Spleen (tissue), 11 donors: ENCODE measurements around the gene UNC5A. TPM values are rescaled to one million over a fixed set of nuclear protein-coding genes. Genes with fewer than 3 reads are reported as not detected.

Experiments
- DNase-seq: peaks from one replicate; pipeline ENCODE4 v3.0.0-alpha.2; 2020
- H3K27ac ChIP-seq, 8 donors: fragments of 200-600 bp; sonication (generic) in 7 of 8; 1 replicate in 4 of 8; 2 replicates in 4 of 8; pipeline versions ENCODE4 v1.5.0 to v1.8.0; 2016 to 2021; ENCODE audit warnings: inconsistent platforms in 4 of 8, mild to moderate bottlenecking in 4 of 8, moderate library complexity in 1 of 8
- H3K27me3 ChIP-seq, 7 donors: fragments of 200-600 bp; sonication (generic) in 6 of 7; replicated peaks in 1 of 7; 1 replicate in 4 of 7; 2 replicates in 3 of 7; pipeline versions ENCODE4 v1.5.0 to v1.8.0; 2016 to 2021; ENCODE audit warnings: inconsistent platforms in 3 of 7, mild to moderate bottlenecking in 1 of 7
- H3K36me3 ChIP-seq, 6 donors: fragments of 200-600 bp; sonication (generic) in 5 of 6; 1 replicate in 4 of 6; 2 replicates in 2 of 6; pipeline versions ENCODE4 v1.5.0 to v1.8.0; 2016 to 2021; ENCODE audit warnings: inconsistent platforms in 2 of 6
- H3K4me1 ChIP-seq, 6 donors: fragments of 200-600 bp; sonication (generic) in 5 of 6; 1 replicate in 3 of 6; 2 replicates in 3 of 6; pipeline versions ENCODE4 v1.5.0 to v1.8.0; 2016 to 2021; ENCODE audit warnings: inconsistent platforms in 3 of 6
- H3K4me3 ChIP-seq, 8 donors: fragments of 200-600 bp; sonication (generic) in 7 of 8; 1 replicate in 4 of 8; 2 replicates in 4 of 8; pipeline versions ENCODE4 v1.5.0 to v1.8.0; 2016 to 2021; ENCODE audit warnings: inconsistent platforms in 4 of 8, mild to moderate bottlenecking in 4 of 8, moderate library complexity in 2 of 8
- H3K9me3 ChIP-seq, 8 donors: fragments of 200-600 bp; sonication (generic) in 7 of 8; 1 replicate in 4 of 8; 2 replicates in 4 of 8; pipeline versions ENCODE4 v1.5.0 to v1.8.0; 2016 to 2021; ENCODE audit warnings: inconsistent platforms in 4 of 8
- POLR2A ChIP-seq, 3 donors: fragments of 450-650 bp; IDR thresholded peaks; one replicate each; pipeline ENCODE4 v1.5.1; 2017; ENCODE audit warnings: antibody characterized with exemption in 3 of 3, mild to moderate bottlenecking in 1 of 3
- POLR2AphosphoS5 ChIP-seq, 3 donors: sonication (generic); formaldehyde crosslinking; IDR thresholded peaks; one replicate each; pipeline ENCODE4 v1.5.1; 2017; ENCODE audit warnings: antibody characterized with exemption in 3 of 3
- WGBS, 5 donors: extraction: QIAGEN DNeasy Blood & Tissue Kit in 3 of 5; methylation state at CpG; one replicate each; pipeline versions ENCODE4 v1.1.5 to v1.1.7; 2013 to 2018; 5-methylcytosine and 5-hydroxymethylcytosine counted together
- intact Hi-C: fragments of 100-400 bp; cut with DNase I; formaldehyde crosslinking; loops from one replicate; pipeline ENCODE4 v1.15.0; 2023; ENCODE audit warnings: low total_unique reads
- polyA plus RNA-seq, 3 donors: library from polyadenylated mRNA; stranded (reverse); fragments of 200-250 nt; gene quantifications; one replicate each; pipeline ENCODE4 v1.2.1, GENCODE V29; 2013
- total RNA-seq, 7 donors: library from RNA; depleted of rRNA in 3 of 7; stranded (reverse); fragments of >200 nt in 3 of 7; fragmentation: NEBNext Ultra II Directional in 4 of 7; extraction: Animal tissue kit (Norgen Biotek cat#: 25700) in 4 of 7; gene quantifications; one replicate each; pipeline versions ENCODE4 v1.1.0 to v1.2.1, GENCODE V29; 2016 to 2021
- TF ChIP-seq, protein P1 (sequence below), 11 experiments: fragments of 200-600 bp in 7 of 11; fragments of 450-650 bp in 4 of 11; sonication (generic) in 4 of 11; IDR thresholded peaks in 8 of 11; conservative IDR thresholded peaks in 3 of 11; 1 replicate in 7 of 11; 2 replicates in 4 of 11; pipeline versions ENCODE4 v1.4.0 to v1.8.0; 2016 to 2021; ENCODE audit warnings: antibody characterized with exemption in 11 of 11, inconsistent platforms in 4 of 11, mild to moderate bottlenecking in 1 of 11
- donor health status: healthy with polysubstance abuse.
- donor health status: DM: no; HTN: no; CAD: no; lungs with moderate emphysema.
- donor health status: DM: no; HTN: no; CAD: no.
- donor health status: Bipolar disorder and iron deficiency.
- donor health status: healthy.
- donor health status: DM: no; HTN: no; CAD: no.
- donor health status: DM: yes; HTN: yes; CAD: no.

UNC5A gene
- total and polyA plus RNA-seq, 10 donors: 0.03 to 0.06 TPM; not detected in 8

- DNase-seq: no peak
- Histone ChIP-seq H3K4me1 (no peaks in the 10 kb centered on the region), H3K4me3 (no peak overlapping the region), H3K27ac (no peak overlapping the region), H3K9me3 (no peaks in the 10 kb centered on the region), H3K36me3 (no peaks in the 10 kb centered on the region), H3K27me3 (peaks cover 0 to 79% (median 39%) of the 10 kb centered on the region in 7 donors)
- no peak for TF ChIP-seq POLR2AphosphoS5 (IDR thresholded peaks at IDR 0.05)
- TF ChIP-seq, protein P1, sequence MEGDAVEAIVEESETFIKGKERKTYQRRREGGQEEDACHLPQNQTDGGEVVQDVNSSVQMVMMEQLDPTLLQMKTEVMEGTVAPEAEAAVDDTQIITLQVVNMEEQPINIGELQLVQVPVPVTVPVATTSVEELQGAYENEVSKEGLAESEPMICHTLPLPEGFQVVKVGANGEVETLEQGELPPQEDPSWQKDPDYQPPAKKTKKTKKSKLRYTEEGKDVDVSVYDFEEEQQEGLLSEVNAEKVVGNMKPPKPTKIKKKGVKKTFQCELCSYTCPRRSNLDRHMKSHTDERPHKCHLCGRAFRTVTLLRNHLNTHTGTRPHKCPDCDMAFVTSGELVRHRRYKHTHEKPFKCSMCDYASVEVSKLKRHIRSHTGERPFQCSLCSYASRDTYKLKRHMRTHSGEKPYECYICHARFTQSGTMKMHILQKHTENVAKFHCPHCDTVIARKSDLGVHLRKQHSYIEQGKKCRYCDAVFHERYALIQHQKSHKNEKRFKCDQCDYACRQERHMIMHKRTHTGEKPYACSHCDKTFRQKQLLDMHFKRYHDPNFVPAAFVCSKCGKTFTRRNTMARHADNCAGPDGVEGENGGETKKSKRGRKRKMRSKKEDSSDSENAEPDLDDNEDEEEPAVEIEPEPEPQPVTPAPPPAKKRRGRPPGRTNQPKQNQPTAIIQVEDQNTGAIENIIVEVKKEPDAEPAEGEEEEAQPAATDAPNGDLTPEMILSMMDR (IDR thresholded peaks at IDR 0.05 in 8 of 11, conservative IDR thresholded peaks at IDR 0.05 in 3 of 11): no peak
- no peak for TF ChIP-seq POLR2A (IDR thresholded peaks at IDR 0.05)
- 34 to 48% (median 41%) methylated on average over 9 of the region's 9 CpGs for whole genome bisulfite sequencing, 5 donors
- intact Hi-C loops: no loop called here
Measured at GRCh38 chr5:176796411-176796810, 13.9 kb upstream of the UNC5A start.

GRCh38 chr5:176796970-176797369, 13.4 kb upstream of the UNC5A start:
- intact Hi-C loops: no loop called here
- Histone ChIP-seq H3K4me3 (no peak overlapping the region), H3K27ac (no peak overlapping the region), H3K27me3 (peaks cover 0 to 75% (median 38%) of the 10 kb centered on the region in 7 donors), H3K9me3 (no peaks in the 10 kb centered on the region), H3K36me3 (no peaks in the 10 kb centered on the region), H3K4me1 (no peaks in the 10 kb centered on the region)
- 75 to 98% (median 87%) methylated on average over 2 of the region's 2 CpGs for WGBS, 5 donors
- no peak for DNase-seq
- no peak for TF ChIP-seq POLR2AphosphoS5 (IDR thresholded peaks at IDR 0.05)
- TF ChIP-seq POLR2A (IDR thresholded peaks at IDR 0.05): no peak
- TF ChIP-seq, protein P1 (IDR thresholded peaks at IDR 0.05 in 8 of 11, conservative IDR thresholded peaks at IDR 0.05 in 3 of 11): no peak

DNA sequence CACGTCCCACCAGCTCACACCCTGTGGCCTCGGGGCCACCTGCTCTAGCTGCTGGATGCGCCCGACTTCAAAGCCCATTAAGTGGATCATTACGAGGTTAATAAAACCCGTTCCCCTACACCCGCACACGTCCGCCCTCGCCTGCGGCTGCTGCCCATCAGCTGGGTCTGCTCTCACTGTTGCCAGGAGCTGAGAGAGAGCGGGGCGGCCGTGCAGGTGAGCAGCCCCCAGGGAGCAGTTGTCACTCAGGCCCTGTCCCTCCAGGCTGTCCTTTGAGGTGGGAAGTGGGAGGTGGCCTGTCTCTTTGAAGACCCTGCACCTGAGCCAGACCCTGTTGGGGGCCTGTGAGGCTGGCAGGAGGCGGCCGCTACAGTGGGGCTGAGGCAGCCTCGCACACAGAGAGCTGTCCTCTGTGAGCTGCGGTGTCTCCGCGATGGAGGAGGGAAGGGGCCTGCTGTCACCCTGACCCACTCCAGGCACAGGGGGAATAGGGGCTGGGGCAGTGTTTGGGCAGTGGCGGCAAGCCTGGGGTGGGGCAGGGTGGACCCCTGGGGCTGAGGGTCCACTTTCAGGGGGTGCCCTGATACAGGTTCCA, 12.8 kb upstream of the UNC5A start:
- WGBS, 5 donors: 61 to 70% (median 64%) methylated on average over 15 to 21 of the region's 21 CpGs
- Histone ChIP-seq H3K27me3 (peaks cover 0 to 75% (median 36%) of the 10 kb centered on the region in 7 donors), H3K4me3 (no peak overlapping the region), H3K4me1 (no peaks in the 10 kb centered on the region), H3K27ac (no peak overlapping the region), H3K9me3 (no peaks in the 10 kb centered on the region), H3K36me3 (no peaks in the 10 kb centered on the region)
- no peak for TF ChIP-seq POLR2A (IDR thresholded peaks at IDR 0.05)
- TF ChIP-seq, protein P1 (IDR thresholded peaks at IDR 0.05 in 8 of 11, conservative IDR thresholded peaks at IDR 0.05 in 3 of 11): no peak
- TF ChIP-seq POLR2AphosphoS5 (IDR thresholded peaks at IDR 0.05): no peak
- intact Hi-C loops: no loop called here
- DNase-seq: no peak

DNA sequence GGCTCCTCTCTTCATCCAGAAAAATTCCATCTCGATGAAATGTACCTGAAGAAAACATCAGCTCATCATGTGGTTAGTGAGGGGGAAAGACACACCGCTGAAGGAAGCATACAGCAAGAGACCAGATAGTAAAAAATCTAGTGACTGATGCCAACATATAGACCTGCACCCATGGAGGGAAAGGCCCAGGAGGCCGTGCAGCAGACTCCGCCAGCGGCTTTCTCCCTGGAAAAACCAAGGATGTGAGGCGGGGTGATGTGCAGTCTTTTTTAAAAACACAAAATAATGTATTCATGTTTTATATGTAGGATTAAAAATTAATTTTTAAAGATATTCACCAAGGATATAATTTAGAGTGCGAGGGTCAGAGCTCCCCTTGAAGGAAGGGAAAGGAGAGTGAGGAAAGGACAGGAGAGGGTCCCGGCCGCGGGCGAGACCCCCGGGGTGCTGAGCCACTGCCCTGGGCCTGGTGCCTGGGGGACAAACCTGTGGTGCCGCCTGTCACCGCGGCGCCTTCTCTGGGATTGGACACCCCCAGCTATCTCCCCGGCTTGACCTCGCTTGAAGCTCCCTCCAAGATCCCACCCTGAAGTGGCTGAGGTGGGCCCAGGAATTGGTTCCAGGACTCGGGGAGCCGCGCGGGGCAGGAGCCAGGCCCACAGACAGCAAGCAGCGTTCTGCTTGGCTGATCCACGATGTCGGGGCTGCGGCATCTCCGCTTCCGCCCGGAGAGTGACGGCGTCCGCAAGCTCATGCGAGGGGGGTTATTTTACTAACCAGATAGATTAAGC, 12.1 kb upstream of the UNC5A start:
- Histone ChIP-seq H3K27ac (no peak overlapping the region), H3K27me3 (peaks cover 0 to 75% (median 36%) of the 10 kb centered on the region in 7 donors), H3K4me3 (no peak overlapping the region), H3K36me3 (no peaks in the 10 kb centered on the region), H3K9me3 (no peaks in the 10 kb centered on the region), H3K4me1 (no peaks in the 10 kb centered on the region)
- TF ChIP-seq, protein P1 (IDR thresholded peaks at IDR 0.05 in 8 of 11, conservative IDR thresholded peaks at IDR 0.05 in 3 of 11): no peak
- TF ChIP-seq POLR2AphosphoS5 (IDR thresholded peaks at IDR 0.05) (no peak), POLR2A (IDR thresholded peaks at IDR 0.05) (no peak)
- WGBS, 5 donors: 86 to 89% (median 88%) methylated on average over 32 to 33 of the region's 33 CpGs
- no peak for DNase-seq
- intact Hi-C loops: no loop called here
